Vagina (tissue), 2 donors: ENCODE results near the gene CKLF. TPM values are rescaled to one million over a fixed set of nuclear protein-coding genes. Genes with fewer than 3 reads are reported as not detected.

Experiments used
- DNase-seq, 2 donors: peaks; one replicate each; pipeline ENCODE4 v3.0.0-alpha.2; 2017; ENCODE audit errors: extremely low spot score in 2 of 2
- H3K27ac ChIP-seq: fragments of 200-600 bp; sonication (generic); one replicate; pipeline ENCODE4 v1.5.1; 2019
- H3K27me3 ChIP-seq: fragments of 200-600 bp; sonication (generic); one replicate; pipeline ENCODE4 v1.5.1; 2019
- H3K36me3 ChIP-seq, 2 donors: fragments of 200-600 bp; sonication (generic); one replicate each; pipeline ENCODE4 v1.5.1; 2017 to 2019
- H3K4me1 ChIP-seq: fragments of 200-600 bp; sonication (generic); one replicate; pipeline ENCODE4 v1.5.1; 2019
- H3K4me3 ChIP-seq, 2 donors: fragments of 200-600 bp; sonication (generic); 1 replicate in 1 of 2; 2 replicates in 1 of 2; pipeline ENCODE4 v1.5.1; 2016 to 2019
- H3K9me3 ChIP-seq: fragments of 200-600 bp; sonication (generic); one replicate; pipeline ENCODE4 v1.5.1; 2019
- POLR2A ChIP-seq, 2 donors: fragments of 450-650 bp; IDR thresholded peaks; one replicate each; pipeline ENCODE4 v1.6.1; 2017; ENCODE audit warnings: antibody characterized with exemption in 2 of 2, mild to moderate bottlenecking in 2 of 2, moderate library complexity in 2 of 2
- POLR2AphosphoS5 ChIP-seq, 2 donors: sonication (generic); formaldehyde crosslinking; IDR thresholded peaks; one replicate each; pipeline ENCODE4 v1.9.0; 2017; ENCODE audit warnings: antibody characterized with exemption in 2 of 2, mild to moderate bottlenecking in 2 of 2, low read depth in 1 of 2; ENCODE audit not compliant: insufficient read depth in 1 of 2
- intact Hi-C: fragments of 100-400 bp; cut with DNase I; formaldehyde crosslinking; loops from one replicate; pipeline ENCODE4 v1.15.1; 2023
- total RNA-seq: library from RNA; depleted of rRNA; stranded (reverse); fragments of >200 nt; gene quantifications from one replicate; pipeline ENCODE4 v1.2.3, GENCODE V29; 2016
- TF ChIP-seq, protein P1 (sequence below), 3 experiments: fragments of 450-650 bp in 2 of 3; fragments of 200-600 bp in 1 of 3; sonication (generic) in 1 of 3; IDR thresholded peaks; one replicate each; pipeline ENCODE4 v1.5.1; 2017 to 2019; ENCODE audit warnings: antibody characterized with exemption in 3 of 3, mild to moderate bottlenecking in 2 of 3, moderate library complexity in 2 of 3

CKLF gene
- total RNA-seq, 1 donor from 2014 or later, result 52.3 TPM

DNA sequence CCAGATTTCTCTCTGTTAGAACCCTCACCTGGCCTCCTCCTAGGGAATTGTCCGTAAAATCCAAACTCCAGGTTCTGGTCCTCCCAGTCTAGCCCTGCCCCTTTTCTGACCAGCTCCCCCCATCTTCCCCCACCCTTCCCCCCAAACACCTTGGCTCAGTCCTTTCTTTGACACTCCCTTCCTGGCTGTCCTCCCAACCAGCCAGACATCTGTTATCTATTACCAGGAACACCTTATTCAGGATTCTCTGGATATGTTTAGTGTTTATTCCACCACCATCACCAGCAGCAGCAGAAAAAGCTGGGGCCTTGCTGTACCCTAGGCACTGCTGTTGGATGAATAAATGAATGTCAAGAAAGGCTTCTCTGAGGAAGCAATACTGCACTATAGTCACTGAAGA, 48.1 kb downstream of the CKLF start:
- peaks cover 18% of the 10 kb centered on the region for H3K4me1 ChIP-seq
- no peak for DNase-seq
- no peaks in the 10 kb centered on the region for H3K36me3 ChIP-seq
- no peaks in the 10 kb centered on the region for H3K9me3 ChIP-seq
- intact Hi-C loops, result loop anchor here (5.0 to 10.0 kb wide), 3 partner anchors 76 to 193 kb away; no protein-coding TSS in a partner anchor
- no peak overlapping the region for H3K4me3 ChIP-seq
- TF ChIP-seq POLR2AphosphoS5 (IDR thresholded peaks at IDR 0.05; ENCODE audit: insufficient read depth in 1 of 2, low read depth in 1 of 2) (no peak), POLR2A (IDR thresholded peaks at IDR 0.05) (no peak)
- TF ChIP-seq, protein P1, sequence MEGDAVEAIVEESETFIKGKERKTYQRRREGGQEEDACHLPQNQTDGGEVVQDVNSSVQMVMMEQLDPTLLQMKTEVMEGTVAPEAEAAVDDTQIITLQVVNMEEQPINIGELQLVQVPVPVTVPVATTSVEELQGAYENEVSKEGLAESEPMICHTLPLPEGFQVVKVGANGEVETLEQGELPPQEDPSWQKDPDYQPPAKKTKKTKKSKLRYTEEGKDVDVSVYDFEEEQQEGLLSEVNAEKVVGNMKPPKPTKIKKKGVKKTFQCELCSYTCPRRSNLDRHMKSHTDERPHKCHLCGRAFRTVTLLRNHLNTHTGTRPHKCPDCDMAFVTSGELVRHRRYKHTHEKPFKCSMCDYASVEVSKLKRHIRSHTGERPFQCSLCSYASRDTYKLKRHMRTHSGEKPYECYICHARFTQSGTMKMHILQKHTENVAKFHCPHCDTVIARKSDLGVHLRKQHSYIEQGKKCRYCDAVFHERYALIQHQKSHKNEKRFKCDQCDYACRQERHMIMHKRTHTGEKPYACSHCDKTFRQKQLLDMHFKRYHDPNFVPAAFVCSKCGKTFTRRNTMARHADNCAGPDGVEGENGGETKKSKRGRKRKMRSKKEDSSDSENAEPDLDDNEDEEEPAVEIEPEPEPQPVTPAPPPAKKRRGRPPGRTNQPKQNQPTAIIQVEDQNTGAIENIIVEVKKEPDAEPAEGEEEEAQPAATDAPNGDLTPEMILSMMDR (IDR thresholded peaks at IDR 0.05), result no peak
- H3K27ac ChIP-seq, result no peak overlapping the region
- no peaks in the 10 kb centered on the region for H3K27me3 ChIP-seq

DNA sequence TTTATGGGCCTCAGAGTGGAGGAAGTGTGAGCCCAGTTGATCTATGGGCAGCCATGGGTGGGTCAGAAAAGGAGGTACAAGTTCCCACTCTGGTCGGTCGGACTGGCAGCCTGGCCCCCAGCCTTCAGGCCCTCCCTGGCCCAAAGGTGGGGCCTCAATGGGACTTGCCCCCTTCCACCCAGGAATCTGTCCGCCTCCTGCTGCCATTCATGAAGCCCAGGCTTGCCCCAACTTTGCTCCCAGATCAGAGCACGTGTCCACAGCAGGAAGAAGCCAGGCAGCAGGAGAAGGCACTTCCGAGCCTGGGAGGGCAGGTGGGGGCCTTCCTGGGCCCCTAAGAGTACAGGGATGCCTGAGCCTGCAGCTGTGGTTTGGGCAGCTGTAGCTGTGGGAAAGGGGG, 49.1 kb downstream of the CKLF start:
- Histone ChIP-seq H3K4me3 (no peak overlapping the region), H3K27me3 (no peaks in the 10 kb centered on the region), H3K4me1 (peaks cover 28% of the 10 kb centered on the region), H3K9me3 (no peaks in the 10 kb centered on the region), H3K27ac (no peak overlapping the region), H3K36me3 (no peaks in the 10 kb centered on the region)
- DNase-seq, result no peak
- intact Hi-C loops, result loop anchor here (5.0 to 10.0 kb wide), 3 partner anchors 77 to 194 kb away; no protein-coding TSS in a partner anchor
- TF ChIP-seq POLR2AphosphoS5 (IDR thresholded peaks at IDR 0.05; ENCODE audit: insufficient read depth in 1 of 2, low read depth in 1 of 2), result no peak
- TF ChIP-seq, protein P1 (IDR thresholded peaks at IDR 0.05), result no peak
- no peak for TF ChIP-seq POLR2A (IDR thresholded peaks at IDR 0.05)

DNA sequence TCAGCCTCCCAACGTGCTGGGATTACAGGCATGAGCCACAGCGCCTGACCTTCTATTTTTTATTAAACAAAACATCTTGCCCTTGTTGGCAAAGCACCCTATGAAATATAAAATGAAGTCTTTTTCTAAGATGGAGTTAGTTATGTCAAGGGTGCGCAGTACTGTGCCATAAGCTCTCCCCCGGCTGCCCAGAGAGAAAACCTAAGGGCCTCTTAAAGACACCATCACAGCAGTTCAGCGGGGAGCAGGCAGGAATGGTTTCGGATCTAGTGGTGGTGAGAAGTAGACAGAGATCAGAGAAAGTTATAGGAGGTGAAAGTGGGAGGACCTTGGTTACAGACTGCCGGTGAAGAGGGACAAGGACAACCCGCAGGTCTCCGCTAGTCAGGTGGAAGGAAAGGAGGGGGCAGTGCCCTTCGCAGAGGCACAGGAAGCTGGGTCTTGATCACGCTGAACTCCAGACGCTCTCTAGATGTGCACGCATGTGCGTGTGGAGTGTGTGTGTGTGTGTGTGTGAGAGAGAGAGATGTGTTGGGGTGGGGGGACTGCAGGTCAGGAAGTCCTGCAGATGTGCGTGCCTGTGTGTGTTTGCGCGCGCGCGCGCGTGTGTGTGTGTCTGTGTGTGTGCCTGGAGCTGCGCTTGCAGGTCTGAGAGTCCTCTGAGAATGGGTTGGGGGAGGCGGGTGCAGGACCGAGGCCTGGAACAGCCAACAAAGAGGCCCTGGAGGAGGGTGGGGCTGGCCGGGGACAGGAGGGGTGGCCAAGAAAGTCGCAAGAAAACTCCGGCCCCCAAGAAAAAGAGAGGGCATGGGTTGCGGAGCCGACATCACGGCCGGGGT, 51.4 kb downstream of the CKLF start:
- Histone ChIP-seq H3K9me3 (no peaks in the 10 kb centered on the region), H3K27ac (peak overlapping the region; percentile 95), H3K4me1 (peaks cover 42% of the 10 kb centered on the region), H3K4me3 (peak overlapping the region; percentile 83 to 94), H3K27me3 (no peaks in the 10 kb centered on the region), H3K36me3 (no peaks in the 10 kb centered on the region)
- DNase-seq, result no peak
- intact Hi-C loops, result loop anchor here (5.0 to 10.0 kb wide), 3 partner anchors 79 to 196 kb away; no protein-coding TSS in a partner anchor
- TF ChIP-seq POLR2AphosphoS5 (IDR thresholded peaks at IDR 0.05; ENCODE audit: insufficient read depth in 1 of 2, low read depth in 1 of 2), result peak in 1 of 2 donors; percentile 44
- TF ChIP-seq, protein P1 (IDR thresholded peaks at IDR 0.05), result no peak
- TF ChIP-seq POLR2A (IDR thresholded peaks at IDR 0.05), result no peak

DNA sequence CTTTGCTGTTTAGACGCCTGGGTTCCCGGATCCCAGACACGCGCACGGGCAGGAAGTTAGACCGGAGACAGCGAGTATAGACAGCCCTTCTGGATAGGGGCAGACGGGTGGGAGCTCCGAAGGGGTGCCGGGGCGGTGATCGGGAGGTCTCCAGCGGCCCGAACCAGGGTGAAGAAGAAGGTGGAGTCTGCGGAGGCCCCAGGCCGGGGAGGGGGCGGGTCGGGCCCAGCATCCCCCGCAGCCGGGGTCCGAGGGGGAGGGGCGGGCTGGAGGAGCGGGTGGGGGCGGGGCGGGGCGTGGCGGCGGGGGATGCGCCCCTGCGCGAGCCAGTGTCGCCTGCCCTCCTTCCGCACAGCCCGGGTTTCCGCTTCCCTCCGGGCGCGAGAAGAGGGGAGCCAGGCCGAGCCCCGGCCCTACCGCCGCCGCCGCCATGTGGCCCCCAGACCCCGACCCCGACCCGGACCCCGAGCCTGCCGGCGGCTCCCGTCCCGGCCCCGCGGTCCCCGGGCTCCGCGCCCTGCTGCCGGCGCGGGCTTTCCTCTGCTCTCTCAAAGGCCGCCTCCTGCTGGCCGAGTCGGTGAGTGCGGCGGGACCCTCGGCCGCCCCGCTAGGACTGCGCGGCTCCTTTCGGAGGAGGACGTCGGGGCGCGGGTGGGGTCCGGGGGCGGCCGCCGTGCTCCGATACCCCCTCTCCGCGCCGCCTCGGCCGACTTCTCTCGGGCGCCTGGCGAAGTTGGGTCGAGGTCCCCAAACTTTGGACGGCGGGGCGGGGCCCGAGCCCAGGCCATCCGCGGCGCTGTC, 52.2 kb downstream of the CKLF start, which contains the start of gene CMTM3:
CMTM3 (plus strand) TSS at position 329 of the 801 bp plus-strand sequence; CDS start at position 431, 102 bp downstream.
- peaks cover 49% of the 10 kb centered on the region for H3K4me1 ChIP-seq
- peak within 1 kb of the TSS; percentile 83 to 94 for H3K4me3 ChIP-seq
- intact Hi-C loops, result loop anchor here (5.0 to 10.0 kb wide), 3 partner anchors 80 to 197 kb away; no protein-coding TSS in a partner anchor
- no peak for DNase-seq
- H3K36me3 ChIP-seq, result peaks cover 0 to 5% of the 10 kb centered on the region in 2 donors
- no peak for TF ChIP-seq POLR2AphosphoS5 (IDR thresholded peaks at IDR 0.05; ENCODE audit: insufficient read depth in 1 of 2, low read depth in 1 of 2)
- TF ChIP-seq, protein P1 (IDR thresholded peaks at IDR 0.05), result peak; percentile 43 to 87 (median 69)
- H3K9me3 ChIP-seq, result no peaks in the 10 kb centered on the region
- peak within 1 kb of the TSS; percentile 95 for H3K27ac ChIP-seq
- no peaks in the 10 kb centered on the region for H3K27me3 ChIP-seq
